Effector CD8-positive, alpha-beta T cell (primary cell): Measurements from ENCODE around the gene ZSWIM5.
"Not testable (repeated sequence)": the region's sequence is repeated elsewhere in the genome, so short reads cannot be mapped to it uniquely, and the experiment has no call there.

ENCODE experiments used
- DNase-seq: peaks from one replicate; lab custom pipeline; 2025; lab: John Stamatoyannopoulos, UW

ZSWIM5 gene

DNA sequence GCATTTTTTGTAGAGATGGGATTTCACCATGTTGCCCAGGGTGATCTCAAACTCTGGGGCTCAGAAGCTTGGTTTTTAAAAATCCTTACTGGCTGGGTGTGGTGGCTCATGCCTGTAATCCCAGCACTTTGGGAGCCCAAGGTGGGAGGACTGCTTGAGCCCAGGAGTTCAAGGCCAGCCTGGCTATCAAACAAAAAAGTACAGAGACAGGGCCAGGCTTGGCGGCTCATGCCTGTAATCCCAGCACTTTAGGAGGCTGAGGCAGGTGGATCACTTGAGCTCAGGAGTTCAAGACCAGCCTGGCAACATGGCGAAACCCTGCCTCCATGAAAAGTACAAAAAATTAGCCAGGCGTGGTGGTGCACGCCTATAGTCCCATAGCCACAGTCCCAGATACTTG lies 112.0 kb downstream of the ZSWIM5 start:
- not testable (repeated sequence) for DNase-seq

- no peak for DNase-seq
These were observed 113.1 kb downstream of the ZSWIM5 start for GRCh38 chr1:45093334-45093733.

GRCh38 chr1:45089711-45090110 lies 116.7 kb downstream of the ZSWIM5 start:
- no peak for DNase-seq

DNA sequence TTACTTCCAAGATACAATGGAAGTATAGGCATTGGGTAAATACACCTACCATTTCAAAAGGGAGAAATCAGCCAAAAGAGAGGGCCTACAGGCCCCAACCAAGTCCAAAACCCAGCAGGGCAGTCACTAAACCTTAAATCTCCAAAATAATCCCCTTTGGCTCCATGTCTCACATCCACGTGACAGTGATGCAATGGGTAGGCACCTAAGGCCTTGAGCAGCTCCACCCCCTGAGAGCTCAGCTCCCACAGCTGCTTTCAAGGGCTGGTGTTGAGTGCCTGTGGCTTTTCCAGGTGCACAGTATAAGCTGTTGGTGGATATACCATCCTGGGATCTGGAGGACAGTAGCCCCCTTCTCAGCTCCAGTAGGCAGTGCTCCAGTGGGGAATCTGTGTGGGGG lies 121.8 kb downstream of the ZSWIM5 start:
- no peak for DNase-seq

DNA sequence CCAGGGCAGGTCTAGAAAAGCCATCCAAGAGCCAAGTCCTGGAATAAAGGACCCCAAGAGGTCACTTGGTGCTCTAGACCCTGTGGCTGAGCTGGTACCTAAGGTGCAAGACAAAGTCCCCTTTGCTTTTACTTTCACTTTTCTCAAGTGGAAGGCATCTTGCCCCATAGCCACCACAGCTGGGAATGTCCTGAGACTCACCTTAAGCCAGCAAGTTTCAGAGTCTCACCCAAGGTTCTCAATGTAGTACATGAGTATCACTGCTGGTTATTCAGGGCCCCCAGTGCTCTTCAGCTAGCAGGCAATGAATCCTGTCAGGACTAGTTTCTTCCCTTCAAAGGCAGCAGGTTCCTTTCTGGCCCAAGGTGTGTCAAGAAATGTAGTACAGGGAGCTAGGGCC lies 126.9 kb downstream of the ZSWIM5 start:
- no peak for DNase-seq

DNA sequence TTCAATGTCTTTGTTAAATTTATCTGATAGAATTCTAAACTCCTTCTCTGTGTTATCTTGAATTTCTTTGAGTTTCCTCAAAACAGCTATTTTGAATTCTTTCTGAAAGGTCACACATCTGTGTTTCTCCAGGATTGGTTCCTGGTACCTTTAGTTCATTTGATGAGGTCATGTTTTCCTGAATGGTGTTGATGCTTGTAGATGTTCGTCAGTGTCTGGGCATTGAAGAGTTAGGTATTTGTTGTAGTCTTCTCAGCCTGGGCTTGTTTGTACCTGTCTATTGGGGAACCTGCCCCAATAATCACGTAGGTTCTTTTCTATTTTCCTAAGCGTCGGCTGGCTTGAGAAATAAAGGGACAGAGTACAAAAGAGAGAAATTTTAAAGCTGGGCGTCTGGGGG lies 129.4 kb downstream of the ZSWIM5 start:
- not testable (repeated sequence) for DNase-seq

DNA sequence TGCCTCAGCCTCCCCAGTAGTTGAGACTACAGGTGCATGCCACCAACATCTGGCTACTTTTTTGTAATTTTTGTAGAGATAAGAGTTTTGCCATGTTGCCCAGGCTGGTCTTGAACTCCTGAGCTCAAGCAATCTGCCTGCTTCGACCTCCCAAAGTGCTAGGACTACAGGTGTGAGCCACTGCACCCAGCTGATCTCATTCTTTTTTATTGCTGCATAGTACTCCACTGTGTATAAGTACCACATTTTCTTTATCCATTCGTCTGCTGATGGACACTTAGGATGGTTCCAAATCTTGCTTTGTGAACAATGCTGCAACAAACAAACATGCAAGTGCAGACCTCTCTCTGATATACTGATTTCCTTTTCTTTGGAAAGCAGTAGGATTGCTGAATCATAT lies 134.8 kb downstream of the ZSWIM5 start:
- DNase-seq, result no peak

DNA sequence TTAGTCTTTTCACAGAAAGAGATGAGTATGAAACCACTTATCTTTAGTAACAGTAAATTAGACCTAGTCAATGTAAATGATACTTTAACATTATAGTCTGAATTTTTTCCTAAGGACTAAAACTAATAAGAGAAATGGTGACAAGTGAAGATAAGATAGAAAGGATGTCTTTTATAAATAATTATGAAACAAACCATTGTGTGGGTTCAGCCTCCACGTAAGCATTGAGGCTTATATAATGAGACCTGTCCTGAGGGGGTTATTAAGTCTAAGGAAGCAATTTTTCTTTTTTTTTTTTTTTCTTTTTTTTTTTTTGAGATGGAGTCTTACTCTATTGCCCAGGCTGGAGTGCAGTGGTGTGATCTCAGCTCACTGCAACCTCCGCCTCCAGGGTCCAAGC lies 138.6 kb downstream of the ZSWIM5 start:
- DNase-seq, result no peak

DNA sequence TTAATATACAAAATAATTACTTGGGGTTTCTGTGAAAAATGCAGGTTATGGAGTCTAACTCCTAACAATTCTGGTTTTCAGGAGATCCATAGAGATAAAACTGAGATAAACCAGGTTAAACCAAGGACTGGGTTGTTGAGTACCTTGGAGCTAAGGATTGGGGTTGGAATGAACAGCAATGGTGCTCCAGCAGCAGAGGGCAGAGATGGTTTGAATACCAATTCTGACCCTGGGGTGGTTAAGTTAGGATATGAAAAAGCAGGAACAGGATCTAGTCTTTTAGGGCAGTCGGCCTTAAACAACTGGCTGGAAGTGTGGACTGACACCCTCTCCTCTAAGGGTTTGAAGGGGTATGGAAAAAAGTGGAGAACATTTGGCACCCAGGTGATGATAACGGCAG lies 141.3 kb downstream of the ZSWIM5 start:
- no peak for DNase-seq

GRCh38 chr1:45062463-45062862 lies 143.9 kb downstream of the ZSWIM5 start:
- DNase-seq, result not testable (repeated sequence)

- DNase-seq, result no peak
These were observed 146.6 kb downstream of the ZSWIM5 start for GRCh38 chr1:45059829-45060228.

DNA sequence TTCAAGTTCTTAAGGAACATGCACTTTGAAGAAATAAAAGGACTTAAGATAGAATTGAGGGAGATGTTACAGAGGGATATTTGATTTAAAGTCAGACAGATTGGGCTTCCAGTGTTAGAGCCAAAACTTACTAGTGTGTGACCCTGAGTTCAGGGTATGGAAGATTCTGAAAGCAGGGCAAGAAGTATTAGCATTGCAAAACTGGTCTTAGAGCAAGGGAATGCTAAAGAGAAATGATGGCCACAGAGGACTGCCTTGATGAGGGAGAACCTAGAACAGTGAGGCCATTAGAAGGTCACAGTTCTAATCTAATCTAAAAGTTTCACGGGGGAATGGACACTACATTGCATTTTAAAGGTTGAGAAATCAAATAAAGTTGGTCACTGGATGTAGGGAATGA lies 148.9 kb downstream of the ZSWIM5 start:
- DNase-seq, result no peak

DNA sequence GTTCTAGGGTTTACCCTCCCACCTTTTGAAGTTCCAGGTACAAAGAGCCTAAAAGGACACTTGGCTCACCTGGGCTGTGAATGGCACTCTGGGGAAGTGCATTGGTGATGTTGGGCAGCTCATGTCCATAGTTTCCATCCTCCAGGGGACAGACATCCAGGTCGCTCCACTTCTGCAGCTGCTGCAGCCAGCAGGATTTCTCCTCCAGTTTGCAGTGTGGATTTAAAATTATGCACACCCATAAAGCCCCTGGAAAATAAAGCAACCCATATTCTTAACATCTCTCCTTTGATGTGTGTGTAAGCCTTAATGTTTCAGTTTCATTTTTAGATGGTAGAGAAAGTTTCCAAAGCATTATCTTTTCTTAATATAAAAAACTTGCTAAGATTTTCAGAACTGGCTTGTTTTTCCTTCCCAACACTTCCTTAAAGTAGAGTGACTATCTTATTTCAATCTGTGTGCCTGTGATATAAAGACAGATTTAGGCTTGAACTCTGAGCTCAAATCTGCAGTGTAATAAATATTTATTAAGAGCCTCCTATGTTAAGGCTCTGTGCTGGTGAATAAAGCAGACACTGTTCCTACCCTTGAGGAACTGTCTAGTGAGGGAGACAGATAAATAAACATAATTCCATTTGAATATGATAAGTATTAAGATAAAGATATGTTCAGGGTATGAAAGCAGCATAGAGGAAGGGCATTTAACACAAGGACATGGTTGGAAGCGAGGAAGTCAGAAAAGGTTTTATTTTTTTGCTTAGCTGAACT lies 155.2 kb downstream of the ZSWIM5 start:
- DNase-seq, result no peak

- no peak for DNase-seq
These were observed 159.4 kb downstream of the ZSWIM5 start for GRCh38 chr1:45047032-45047431.

DNA sequence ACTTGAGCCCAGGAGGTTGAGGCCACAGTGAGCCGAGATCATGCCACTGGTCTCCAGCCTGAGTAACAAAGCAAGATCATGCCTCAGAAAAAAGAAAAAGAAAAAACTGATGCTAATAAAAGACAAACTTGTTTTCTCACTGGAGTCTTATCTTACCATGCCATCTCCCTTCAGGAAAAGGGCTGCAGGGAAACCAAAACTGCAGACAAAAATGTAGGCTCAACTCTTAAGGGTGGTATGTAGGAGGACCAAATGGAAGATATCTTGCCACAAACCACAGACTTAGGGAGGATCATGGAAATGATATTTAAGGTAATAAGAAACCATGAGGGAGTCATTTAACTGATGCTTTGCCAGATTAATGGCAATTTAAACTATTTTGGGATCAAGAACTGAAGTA lies 161.5 kb downstream of the ZSWIM5 start:
- no peak for DNase-seq

- DNase-seq, result no peak
These were observed 163.3 kb downstream of the ZSWIM5 start for GRCh38 chr1:45043094-45043493.

DNA sequence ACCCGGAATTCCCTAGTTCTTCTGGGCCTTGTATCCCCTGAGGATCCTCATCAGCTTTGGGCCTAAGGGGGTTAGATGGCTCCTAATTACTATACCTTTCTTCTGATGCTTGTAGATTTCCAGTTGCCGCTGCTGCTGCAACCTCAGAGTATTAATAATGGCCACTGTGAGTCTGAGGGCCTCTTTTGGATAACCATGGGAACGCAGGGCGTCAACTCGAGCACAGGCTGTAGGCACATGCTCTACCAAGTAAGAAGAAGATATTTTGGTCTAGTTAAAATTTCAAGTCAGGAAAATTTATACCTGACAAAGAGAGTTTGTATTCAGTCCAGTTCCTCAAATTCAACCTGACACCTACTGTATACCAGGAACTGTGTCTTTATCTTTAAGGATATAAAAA lies 166.1 kb downstream of the ZSWIM5 start:
- no peak for DNase-seq

DNA sequence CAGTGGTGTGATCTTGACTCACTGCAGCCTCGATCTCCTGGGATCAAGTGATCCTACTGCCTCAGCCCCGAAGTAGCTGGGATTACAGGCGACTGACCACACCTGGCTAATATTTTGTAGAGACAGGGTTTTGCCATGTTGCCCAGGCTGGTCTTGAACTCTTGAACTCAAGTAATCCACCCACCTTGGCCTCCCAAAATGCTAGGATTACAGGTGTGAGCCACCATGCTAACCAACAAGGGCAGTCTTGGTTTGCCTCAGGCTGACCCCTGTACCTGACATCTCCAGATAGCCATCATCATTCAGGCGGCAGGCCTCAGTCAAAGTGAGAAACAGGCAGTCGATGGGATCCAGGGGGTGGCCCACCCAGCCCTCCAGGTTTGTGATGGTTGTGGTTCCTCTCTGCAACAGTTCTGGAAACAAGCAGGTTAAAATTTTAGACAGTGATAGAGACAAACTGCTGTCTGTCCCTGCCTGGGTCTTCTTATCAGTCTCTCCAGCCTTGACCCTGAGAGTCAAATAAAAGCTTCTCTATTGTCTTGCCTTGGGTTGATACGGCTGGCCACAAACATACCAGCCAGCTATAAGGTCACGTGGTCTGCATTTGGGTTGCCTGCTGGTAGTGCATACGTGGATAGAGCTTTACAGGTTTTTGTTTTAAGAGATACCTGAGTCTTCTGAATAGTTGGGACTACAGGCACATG lies 167.6 kb downstream of the ZSWIM5 start:
- no peak for DNase-seq

DNA sequence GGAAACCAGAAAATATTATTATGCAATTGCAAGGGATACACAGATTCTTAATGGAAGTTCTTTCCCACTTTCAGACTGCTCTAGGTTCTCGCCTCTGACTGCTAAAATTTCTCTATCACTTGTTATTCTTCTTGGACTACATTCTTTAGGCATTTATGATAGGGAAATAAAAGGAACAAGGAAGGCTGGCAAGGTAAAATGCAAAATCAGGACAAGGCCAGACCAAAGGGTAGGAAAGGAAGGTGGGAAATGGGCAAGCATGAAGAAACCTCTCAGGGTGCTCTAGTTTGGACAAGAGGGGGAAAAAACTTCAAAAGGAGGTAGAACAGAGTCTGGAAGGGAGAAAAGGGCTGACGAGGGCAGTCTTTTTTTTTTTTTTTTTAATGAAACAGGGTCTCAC lies 168.2 kb downstream of the ZSWIM5 start:
- DNase-seq, result no peak

DNA sequence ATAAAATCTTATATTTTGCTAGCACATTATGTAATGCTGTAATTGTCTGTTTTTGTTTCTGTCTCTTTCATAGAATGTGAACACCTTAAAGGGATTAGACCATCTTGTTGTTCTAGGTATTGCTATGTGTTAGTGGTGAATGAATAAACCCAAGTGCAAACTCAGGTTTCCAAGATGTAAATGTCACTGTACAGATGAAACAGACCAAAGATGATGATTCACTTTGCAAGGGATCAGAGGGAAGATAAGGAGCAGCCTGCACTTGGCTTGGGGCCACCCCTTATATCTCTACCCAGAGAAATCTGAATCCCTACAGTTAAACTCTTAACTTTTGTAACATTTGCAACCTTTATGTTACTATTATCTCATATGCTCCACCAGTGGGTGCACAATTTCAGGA lies 168.9 kb downstream of the ZSWIM5 start:
- no peak for DNase-seq

DNA sequence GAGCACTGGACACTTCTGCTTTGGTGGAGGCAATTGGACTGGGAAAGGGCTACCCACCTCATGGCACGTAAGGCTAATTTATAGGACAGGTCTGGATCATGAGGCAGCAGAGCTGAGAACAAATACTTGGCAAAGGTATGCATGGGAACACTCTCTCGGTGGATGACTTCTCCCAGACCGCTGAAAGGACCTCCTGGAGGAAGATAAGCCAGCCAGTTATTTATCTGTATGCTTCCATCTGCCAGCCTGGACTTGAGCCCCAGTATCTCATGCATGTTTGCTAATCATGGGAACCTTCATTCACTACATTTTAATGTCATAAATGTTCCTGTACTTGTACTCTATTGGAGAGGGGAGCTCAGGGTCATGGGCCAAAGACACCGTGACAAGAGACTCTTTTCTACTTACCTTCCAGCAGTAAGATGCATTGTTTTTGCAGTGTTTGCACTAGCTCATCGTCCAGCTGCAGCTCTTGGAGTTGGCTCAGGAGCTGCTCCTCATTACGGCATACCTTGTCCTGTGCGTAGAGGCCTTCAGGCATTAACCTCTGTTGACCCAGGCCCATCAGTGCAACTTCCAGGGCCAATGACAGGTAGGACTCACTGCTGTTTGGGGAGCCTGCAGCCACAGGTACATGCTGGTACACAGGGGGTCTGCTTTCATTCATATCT lies 170.6 kb downstream of the ZSWIM5 start:
- DNase-seq, result no peak

- no peak for DNase-seq
These were observed 173.0 kb downstream of the ZSWIM5 start for GRCh38 chr1:45033356-45033755.

DNA sequence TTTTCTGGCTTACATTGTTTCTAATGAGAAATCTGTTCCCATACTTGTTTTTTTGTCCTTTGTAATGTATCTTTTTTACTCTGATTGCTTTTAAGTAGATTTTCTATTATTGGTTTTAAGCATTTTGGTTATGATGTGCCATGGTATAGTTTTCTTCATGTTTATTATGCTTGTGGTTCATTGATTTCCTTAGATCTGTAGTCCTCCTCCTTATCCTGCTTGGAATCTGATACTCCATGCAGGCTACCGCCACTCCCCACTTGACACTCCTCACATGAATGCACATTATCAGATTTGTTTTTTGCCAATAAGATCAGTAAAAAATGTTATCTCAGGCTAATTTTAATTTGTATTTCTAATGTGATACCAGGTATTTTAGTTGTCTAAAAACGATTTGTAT lies 173.6 kb downstream of the ZSWIM5 start:
- no peak for DNase-seq
